ENCODE measurements around the gene GPR82. TPM values are rescaled to one million over a fixed set of nuclear protein-coding genes. Genes with fewer than 3 reads are reported as not detected.

Gene GPR82
- total RNA-seq, 1 experiment from 2014 or later: not detected

GRCh38 chrX:41695426-41695825 is 28.6 kb upstream of the GPR82 start:
- Histone ChIP-seq H3K79me2 (ENCODE audit: insufficient read depth, low read length) (no peaks in the 10 kb centered on the region), H2AFZ (ENCODE audit: low read depth, low read length, poor library complexity, severe bottlenecking) (no peak overlapping the region), H3K9me3 (ENCODE audit: control insufficient read depth in 1 of 2, insufficient read depth in 1 of 2, low read depth in 1 of 2, low read length in 2 of 2) (no peaks in the 10 kb centered on the region), H3K4me1 (ENCODE audit: control insufficient read depth in 1 of 2, insufficient read depth in 2 of 2, low read length in 2 of 2) (no peaks in the 10 kb centered on the region), H3K4me2 (ENCODE audit: low read length) (no peak overlapping the region), H4K20me1 (ENCODE audit: insufficient read depth) (no peaks in the 10 kb centered on the region), H3K27ac (ENCODE audit: low read depth, low read length) (no peak overlapping the region), H3K9me2 (ENCODE audit: insufficient read depth) (no peaks in the 10 kb centered on the region), H3K36me3 (ENCODE audit: control insufficient read depth in 1 of 2, insufficient read depth in 2 of 2, low read length in 2 of 2) (no peaks in the 10 kb centered on the region), H3K9ac (ENCODE audit: low read length) (no peak overlapping the region), H3K4me3 (replicated peaks in 1 of 2; ENCODE audit: low read depth in 1 of 2, low read length in 2 of 2) (no peak overlapping the region), H3K27me3 (ENCODE audit: insufficient read depth, low read length) (no peaks in the 10 kb centered on the region)
- POLR2A ChIA-PET: no interaction called here
- DNase-seq (ENCODE audit: low read depth, low spot score) (no peak), ATAC-seq (no peak)
- no peak for TF ChIP-seq CTCF (IDR thresholded peaks at IDR 0.05 in 2 of 3, conservative IDR thresholded peaks at IDR 0.05 in 1 of 3; ENCODE audit: borderline replicate concordance in 1 of 3, insufficient read depth in 1 of 3, low read depth in 2 of 3, low read length in 2 of 3)
- no peak for TF ChIP-seq SRF (IDR thresholded peaks at IDR 0.05; ENCODE audit: low read depth)
- no peak for TF ChIP-seq ELF1 (IDR thresholded peaks at IDR 0.05; ENCODE audit: borderline replicate concordance, low read depth)
- no peak for TF ChIP-seq POLR2A (IDR thresholded peaks at IDR 0.05; ENCODE audit: borderline replicate concordance, extremely low read depth, insufficient read depth, insufficient read length)
- TF ChIP-seq, protein P1, sequence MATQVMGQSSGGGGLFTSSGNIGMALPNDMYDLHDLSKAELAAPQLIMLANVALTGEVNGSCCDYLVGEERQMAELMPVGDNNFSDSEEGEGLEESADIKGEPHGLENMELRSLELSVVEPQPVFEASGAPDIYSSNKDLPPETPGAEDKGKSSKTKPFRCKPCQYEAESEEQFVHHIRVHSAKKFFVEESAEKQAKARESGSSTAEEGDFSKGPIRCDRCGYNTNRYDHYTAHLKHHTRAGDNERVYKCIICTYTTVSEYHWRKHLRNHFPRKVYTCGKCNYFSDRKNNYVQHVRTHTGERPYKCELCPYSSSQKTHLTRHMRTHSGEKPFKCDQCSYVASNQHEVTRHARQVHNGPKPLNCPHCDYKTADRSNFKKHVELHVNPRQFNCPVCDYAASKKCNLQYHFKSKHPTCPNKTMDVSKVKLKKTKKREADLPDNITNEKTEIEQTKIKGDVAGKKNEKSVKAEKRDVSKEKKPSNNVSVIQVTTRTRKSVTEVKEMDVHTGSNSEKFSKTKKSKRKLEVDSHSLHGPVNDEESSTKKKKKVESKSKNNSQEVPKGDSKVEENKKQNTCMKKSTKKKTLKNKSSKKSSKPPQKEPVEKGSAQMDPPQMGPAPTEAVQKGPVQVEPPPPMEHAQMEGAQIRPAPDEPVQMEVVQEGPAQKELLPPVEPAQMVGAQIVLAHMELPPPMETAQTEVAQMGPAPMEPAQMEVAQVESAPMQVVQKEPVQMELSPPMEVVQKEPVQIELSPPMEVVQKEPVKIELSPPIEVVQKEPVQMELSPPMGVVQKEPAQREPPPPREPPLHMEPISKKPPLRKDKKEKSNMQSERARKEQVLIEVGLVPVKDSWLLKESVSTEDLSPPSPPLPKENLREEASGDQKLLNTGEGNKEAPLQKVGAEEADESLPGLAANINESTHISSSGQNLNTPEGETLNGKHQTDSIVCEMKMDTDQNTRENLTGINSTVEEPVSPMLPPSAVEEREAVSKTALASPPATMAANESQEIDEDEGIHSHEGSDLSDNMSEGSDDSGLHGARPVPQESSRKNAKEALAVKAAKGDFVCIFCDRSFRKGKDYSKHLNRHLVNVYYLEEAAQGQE (IDR thresholded peaks at IDR 0.05; ENCODE audit: low read depth): no peak
- no peak for TF ChIP-seq CBX3 (IDR thresholded peaks at IDR 0.05; ENCODE audit: low read depth)
- no peak for TF ChIP-seq EZH2 (IDR thresholded peaks at IDR 0.05)
- TF ChIP-seq FOSL1 (IDR thresholded peaks at IDR 0.05; ENCODE audit: low read depth): no peak
- TF ChIP-seq CEBPB (IDR thresholded peaks at IDR 0.05; ENCODE audit: low read depth): no peak
- no peak for TF ChIP-seq EGR1 (IDR thresholded peaks at IDR 0.05; ENCODE audit: low read depth)
- no peak for TF ChIP-seq EZH2phosphoT487 (IDR thresholded peaks at IDR 0.05; ENCODE audit: borderline replicate concordance)
- BruUV-seq (replicated peaks): no TSS peak
- RAD21 ChIA-PET (ENCODE audit: low non-redundant PET in 1 of 2, low total read pairs in 2 of 2, uncharacterized antibody in 2 of 2, unreplicated experiment in 2 of 2): no interaction called here
- intact Hi-C loops (cut with micrococcal nuclease): no loop called here
- CTCF ChIA-PET: no interaction called here
